ENCODE results near the gene RFX3. TPM values are rescaled to one million over a fixed set of nuclear protein-coding genes. Genes with fewer than 3 reads are reported as not detected.
A peak's percentile ranks its signal among the peaks of the same experiment; 100 is the strongest.

Gene RFX3
- total RNA-seq, 1 donor from 2014 or later, result 1.6 TPM

DNA sequence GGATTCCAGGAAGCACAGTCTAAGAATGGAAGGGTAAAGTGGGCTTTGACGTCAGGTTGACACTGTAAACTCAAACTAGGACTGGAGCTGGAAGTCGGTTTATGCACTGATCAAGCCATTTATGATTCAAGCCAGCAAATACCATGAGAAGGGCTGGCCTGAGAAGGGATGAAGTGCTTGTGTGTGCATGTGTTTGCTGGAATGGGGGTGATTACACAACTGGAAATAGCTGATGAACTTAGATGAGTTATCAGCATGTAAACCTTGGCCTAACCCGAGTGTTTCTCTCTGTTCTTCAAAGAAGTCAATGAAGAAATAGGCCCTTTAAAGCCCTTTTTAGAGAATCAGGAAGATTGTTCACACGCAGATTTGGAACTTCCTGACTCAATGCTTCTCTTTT, 287.6 kb downstream of the RFX3 start:
- DNase-seq (ENCODE audit: low read depth), result peak; percentile 13
- peak; percentile 62 for FAIRE-seq
- Histone ChIP-seq H3K4me3 (ENCODE audit: low read depth, low read length) (no peak overlapping the region), H3K36me3 (ENCODE audit: control insufficient read depth, insufficient read depth, low read length) (no peaks in the 10 kb centered on the region), H3K27me3 (ENCODE audit: control insufficient read depth, insufficient read depth, low read length) (no peaks in the 10 kb centered on the region)
- TF ChIP-seq, protein P1, sequence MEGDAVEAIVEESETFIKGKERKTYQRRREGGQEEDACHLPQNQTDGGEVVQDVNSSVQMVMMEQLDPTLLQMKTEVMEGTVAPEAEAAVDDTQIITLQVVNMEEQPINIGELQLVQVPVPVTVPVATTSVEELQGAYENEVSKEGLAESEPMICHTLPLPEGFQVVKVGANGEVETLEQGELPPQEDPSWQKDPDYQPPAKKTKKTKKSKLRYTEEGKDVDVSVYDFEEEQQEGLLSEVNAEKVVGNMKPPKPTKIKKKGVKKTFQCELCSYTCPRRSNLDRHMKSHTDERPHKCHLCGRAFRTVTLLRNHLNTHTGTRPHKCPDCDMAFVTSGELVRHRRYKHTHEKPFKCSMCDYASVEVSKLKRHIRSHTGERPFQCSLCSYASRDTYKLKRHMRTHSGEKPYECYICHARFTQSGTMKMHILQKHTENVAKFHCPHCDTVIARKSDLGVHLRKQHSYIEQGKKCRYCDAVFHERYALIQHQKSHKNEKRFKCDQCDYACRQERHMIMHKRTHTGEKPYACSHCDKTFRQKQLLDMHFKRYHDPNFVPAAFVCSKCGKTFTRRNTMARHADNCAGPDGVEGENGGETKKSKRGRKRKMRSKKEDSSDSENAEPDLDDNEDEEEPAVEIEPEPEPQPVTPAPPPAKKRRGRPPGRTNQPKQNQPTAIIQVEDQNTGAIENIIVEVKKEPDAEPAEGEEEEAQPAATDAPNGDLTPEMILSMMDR (IDR thresholded peaks at IDR 0.05; ENCODE audit: insufficient read depth, low read length, severe bottlenecking), result no peak

DNA sequence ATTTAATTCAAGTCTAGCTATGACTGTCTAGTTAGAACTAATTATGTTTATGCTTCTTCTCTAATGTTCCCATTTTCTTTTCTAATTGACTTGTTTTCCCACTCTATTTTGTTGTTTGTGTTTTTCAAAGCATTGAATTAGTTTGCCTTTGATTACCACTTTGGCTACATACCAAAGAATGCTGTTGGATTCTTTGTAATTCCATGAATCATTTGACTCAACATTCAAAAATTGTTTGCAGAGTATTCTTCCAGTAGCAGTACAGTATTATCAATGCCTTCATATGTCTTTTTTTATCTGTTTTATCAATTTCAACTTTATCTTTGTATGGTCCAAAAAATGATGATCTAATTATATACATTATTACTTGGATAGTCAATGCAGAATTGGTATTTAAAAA, 288.7 kb downstream of the RFX3 start:
- Histone ChIP-seq H3K36me3 (ENCODE audit: control insufficient read depth, insufficient read depth, low read length) (no peaks in the 10 kb centered on the region), H3K27me3 (ENCODE audit: control insufficient read depth, insufficient read depth, low read length) (no peaks in the 10 kb centered on the region), H3K4me3 (ENCODE audit: low read depth, low read length) (no peak overlapping the region)
- peak; percentile 5 for DNase-seq (ENCODE audit: low read depth)
- TF ChIP-seq, protein P1 (IDR thresholded peaks at IDR 0.05; ENCODE audit: insufficient read depth, low read length, severe bottlenecking), result no peak
- FAIRE-seq, result no peak

DNA sequence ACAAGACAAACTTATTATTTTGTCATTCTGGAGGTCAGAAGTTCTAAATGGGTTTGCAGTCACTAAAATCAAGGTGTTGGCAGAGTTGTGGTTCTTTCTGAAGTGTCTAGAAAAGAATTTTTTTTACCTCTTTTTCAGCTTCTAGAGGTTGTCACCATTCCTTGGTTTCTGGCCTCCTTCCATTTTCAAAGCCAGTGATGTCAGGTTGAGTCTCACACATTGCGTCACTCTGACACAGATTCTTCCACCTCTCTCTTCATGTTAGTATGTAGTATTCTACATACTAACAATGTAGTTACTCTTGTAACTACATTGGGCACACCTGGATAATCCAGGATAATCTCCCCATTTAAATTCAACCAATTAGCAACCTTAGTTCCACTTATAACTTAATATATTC, 290.3 kb downstream of the RFX3 start:
- FAIRE-seq (no peak), DNase-seq (ENCODE audit: low read depth) (peak; percentile 16)
- TF ChIP-seq, protein P1 (IDR thresholded peaks at IDR 0.05; ENCODE audit: insufficient read depth, low read length, severe bottlenecking), result no peak
- Histone ChIP-seq H3K27me3 (ENCODE audit: control insufficient read depth, insufficient read depth, low read length) (no peaks in the 10 kb centered on the region), H3K36me3 (ENCODE audit: control insufficient read depth, insufficient read depth, low read length) (no peaks in the 10 kb centered on the region), H3K4me3 (ENCODE audit: low read depth, low read length) (no peak overlapping the region)

DNA sequence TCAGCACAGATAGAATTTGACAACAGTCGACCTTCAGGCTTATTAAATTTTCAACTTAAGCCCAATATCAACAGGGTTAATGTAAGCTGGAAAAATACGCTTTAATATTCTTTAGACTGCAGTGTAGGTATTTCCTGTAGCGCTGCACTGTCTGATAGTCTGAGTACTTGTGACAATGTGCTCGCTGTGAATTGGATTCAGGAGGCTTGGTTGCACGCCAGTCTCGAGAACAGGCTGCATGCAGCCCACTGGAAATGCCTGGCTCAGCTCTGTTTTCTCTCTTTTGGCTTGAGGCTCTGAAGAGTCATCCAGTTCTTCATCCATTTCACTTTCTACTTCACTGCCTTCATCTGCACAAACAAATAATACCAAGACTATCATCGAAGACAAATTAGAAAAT, 300.9 kb downstream of the RFX3 start:
- H3K27me3 ChIP-seq (ENCODE audit: control insufficient read depth, insufficient read depth, low read length), result no peaks in the 10 kb centered on the region
- TF ChIP-seq, protein P1 (IDR thresholded peaks at IDR 0.05; ENCODE audit: insufficient read depth, low read length, severe bottlenecking), result no peak
- no peak for FAIRE-seq

DNA sequence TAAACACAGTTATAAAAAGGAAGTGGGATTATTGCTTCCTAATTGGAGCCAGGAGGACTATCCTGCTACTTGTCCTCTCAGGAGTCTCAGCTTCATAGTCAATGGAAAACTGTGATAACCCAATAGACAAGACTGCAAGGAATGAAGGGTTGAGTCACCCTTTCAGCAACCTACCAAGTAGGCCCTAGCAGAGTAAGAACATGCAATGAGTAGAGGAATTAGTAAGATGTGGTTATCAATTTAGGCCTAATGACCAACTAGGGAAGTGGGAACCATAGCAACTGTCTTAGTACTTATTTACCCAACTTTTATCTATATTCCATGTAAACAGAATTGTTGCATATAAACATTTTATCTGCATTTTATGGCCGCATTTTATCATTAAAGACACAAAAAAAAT, 310.1 kb downstream of the RFX3 start:
- TF ChIP-seq, protein P1 (IDR thresholded peaks at IDR 0.05; ENCODE audit: insufficient read depth, low read length, severe bottlenecking), result no peak
- no peaks in the 10 kb centered on the region for H3K27me3 ChIP-seq (ENCODE audit: control insufficient read depth, insufficient read depth, low read length)
- DNase-seq (ENCODE audit: low read depth) (peak; percentile 3), FAIRE-seq (no peak)
- H3K4me3 ChIP-seq (ENCODE audit: low read depth, low read length), result no peak overlapping the region
- H3K36me3 ChIP-seq (ENCODE audit: control insufficient read depth, insufficient read depth, low read length), result no peaks in the 10 kb centered on the region

More for the DNA sequence above, 300.9 kb downstream of the RFX3 start:
- Histone ChIP-seq H3K36me3 (ENCODE audit: control insufficient read depth, insufficient read depth, low read length) (no peaks in the 10 kb centered on the region), H3K4me3 (ENCODE audit: low read depth, low read length) (no peak overlapping the region)
- no peak for DNase-seq (ENCODE audit: low read depth)

DNA sequence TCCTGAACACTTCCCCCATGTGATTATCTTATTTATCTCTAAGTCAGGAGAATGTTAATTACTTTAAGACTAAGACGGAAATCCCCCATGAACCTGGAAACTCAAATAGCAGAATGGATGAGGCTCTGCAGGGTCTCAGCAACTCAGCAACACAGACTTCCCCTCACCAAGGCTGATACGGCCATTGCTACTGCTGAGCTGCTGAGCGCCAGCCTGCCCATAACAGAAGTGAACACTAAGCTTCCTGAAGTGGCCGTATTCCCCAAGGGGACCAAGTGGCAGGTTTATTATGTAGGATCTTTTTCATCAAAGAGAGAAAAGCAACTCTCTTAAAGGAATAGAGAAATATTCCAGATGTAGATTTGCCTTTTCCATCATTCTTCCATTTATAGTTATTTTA, 311.1 kb downstream of the RFX3 start:
- no peak for DNase-seq (ENCODE audit: low read depth)
- Histone ChIP-seq H3K4me3 (ENCODE audit: low read depth, low read length) (no peak overlapping the region), H3K27me3 (ENCODE audit: control insufficient read depth, insufficient read depth, low read length) (no peaks in the 10 kb centered on the region), H3K36me3 (ENCODE audit: control insufficient read depth, insufficient read depth, low read length) (no peaks in the 10 kb centered on the region)
- FAIRE-seq, result no peak
- TF ChIP-seq, protein P1 (IDR thresholded peaks at IDR 0.05; ENCODE audit: insufficient read depth, low read length, severe bottlenecking), result no peak

Data from bronchial epithelial cell (primary cell).